K562 (cell line): Measurements from ENCODE around the gene SYNE1.
"Not testable (repeated sequence)": the region's sequence is repeated elsewhere in the genome, so short reads cannot be mapped to it uniquely, and the experiment has no call there.

Experiments
- CBX1 ChIP-seq: sonication (generic); IDR thresholded peaks from 2 replicates; pipeline ENCODE4 v1.6.1; 2016; ENCODE audit warnings: antibody characterized with exemption, low read depth, mild to moderate bottlenecking
- CBX8 ChIP-seq: fragments of 200-600 bp; sonication (generic); IDR thresholded peaks from 2 replicates; pipeline ENCODE4 v1.6.1; 2012; ENCODE audit warnings: borderline replicate concordance, mixed run types, low read depth, mild to moderate bottlenecking, moderate library complexity, mixed read lengths, low read length, control low read depth, inconsistent platforms; ENCODE audit not compliant: poor library complexity, severe bottlenecking; ENCODE audit errors: extremely low read depth
- ZNF589 ChIP-seq: fragments of 200-800 bp; sonication (Bioruptor generic); IDR thresholded peaks from 2 replicates; pipeline ENCODE4 v1.6.1; 2016; ENCODE audit warnings: low read depth, missing genetic modification characterization, missing compliant biosample characterization

- TF ChIP-seq CBX8; ZNF589 (CRISPR knock-in tag); CBX1: not testable (repeated sequence)
Observed at GRCh38 chr6:152076242-152076641, 560.9 kb downstream of the SYNE1 start.
